ENCODE measurements around the gene NAPG. TPM values are rescaled to one million over a fixed set of nuclear protein-coding genes. Genes with fewer than 3 reads are reported as not detected.

The NAPG gene
- total and polyA plus RNA-seq, 10 donors: 8.9 to 44.8 (median 31.4) TPM

GRCh38 chr18:10579079-10579867 is 53.4 kb downstream of the NAPG start:
- Histone ChIP-seq H3K9me3 (no peaks in the 10 kb centered on the region), H3K27me3 (replicated peaks in 1 of 7) (no peaks in the 10 kb centered on the region), H3K4me1 (no peaks in the 10 kb centered on the region), H3K27ac (no peak overlapping the region), H3K4me3 (no peak overlapping the region), H3K36me3 (no peaks in the 10 kb centered on the region)
- no peak for DNase-seq
- intact Hi-C loops (cut with DNase I; ENCODE audit: low total_unique reads): no loop called here
- 81 to 86% (median 83%) methylated on average over 12 of the region's 12 CpGs for WGBS, 5 donors
- TF ChIP-seq POLR2AphosphoS5 (IDR thresholded peaks at IDR 0.05): no peak
- TF ChIP-seq POLR2A (IDR thresholded peaks at IDR 0.05): no peak
- TF ChIP-seq, protein P1, sequence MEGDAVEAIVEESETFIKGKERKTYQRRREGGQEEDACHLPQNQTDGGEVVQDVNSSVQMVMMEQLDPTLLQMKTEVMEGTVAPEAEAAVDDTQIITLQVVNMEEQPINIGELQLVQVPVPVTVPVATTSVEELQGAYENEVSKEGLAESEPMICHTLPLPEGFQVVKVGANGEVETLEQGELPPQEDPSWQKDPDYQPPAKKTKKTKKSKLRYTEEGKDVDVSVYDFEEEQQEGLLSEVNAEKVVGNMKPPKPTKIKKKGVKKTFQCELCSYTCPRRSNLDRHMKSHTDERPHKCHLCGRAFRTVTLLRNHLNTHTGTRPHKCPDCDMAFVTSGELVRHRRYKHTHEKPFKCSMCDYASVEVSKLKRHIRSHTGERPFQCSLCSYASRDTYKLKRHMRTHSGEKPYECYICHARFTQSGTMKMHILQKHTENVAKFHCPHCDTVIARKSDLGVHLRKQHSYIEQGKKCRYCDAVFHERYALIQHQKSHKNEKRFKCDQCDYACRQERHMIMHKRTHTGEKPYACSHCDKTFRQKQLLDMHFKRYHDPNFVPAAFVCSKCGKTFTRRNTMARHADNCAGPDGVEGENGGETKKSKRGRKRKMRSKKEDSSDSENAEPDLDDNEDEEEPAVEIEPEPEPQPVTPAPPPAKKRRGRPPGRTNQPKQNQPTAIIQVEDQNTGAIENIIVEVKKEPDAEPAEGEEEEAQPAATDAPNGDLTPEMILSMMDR (IDR thresholded peaks at IDR 0.05 in 8 of 11, conservative IDR thresholded peaks at IDR 0.05 in 3 of 11): no peak

GRCh38 chr18:10580215-10580614 is 54.4 kb downstream of the NAPG start:
- TF ChIP-seq POLR2AphosphoS5 (IDR thresholded peaks at IDR 0.05): no peak
- TF ChIP-seq, protein P1 (IDR thresholded peaks at IDR 0.05 in 8 of 11, conservative IDR thresholded peaks at IDR 0.05 in 3 of 11): no peak
- no peak for TF ChIP-seq POLR2A (IDR thresholded peaks at IDR 0.05)
- no peaks in the 10 kb centered on the region for H3K9me3 ChIP-seq
- no peak for DNase-seq
- H3K36me3 ChIP-seq: no peaks in the 10 kb centered on the region
- no peaks in the 10 kb centered on the region for H3K4me1 ChIP-seq
- no peak overlapping the region for H3K4me3 ChIP-seq
- intact Hi-C loops (cut with DNase I; ENCODE audit: low total_unique reads): no loop called here
- 94 to 96% (median 95%) methylated on average over 4 of the region's 4 CpGs for WGBS, 5 donors
- no peak overlapping the region for H3K27ac ChIP-seq
- no peaks in the 10 kb centered on the region for H3K27me3 ChIP-seq (replicated peaks in 1 of 7)

DNA sequence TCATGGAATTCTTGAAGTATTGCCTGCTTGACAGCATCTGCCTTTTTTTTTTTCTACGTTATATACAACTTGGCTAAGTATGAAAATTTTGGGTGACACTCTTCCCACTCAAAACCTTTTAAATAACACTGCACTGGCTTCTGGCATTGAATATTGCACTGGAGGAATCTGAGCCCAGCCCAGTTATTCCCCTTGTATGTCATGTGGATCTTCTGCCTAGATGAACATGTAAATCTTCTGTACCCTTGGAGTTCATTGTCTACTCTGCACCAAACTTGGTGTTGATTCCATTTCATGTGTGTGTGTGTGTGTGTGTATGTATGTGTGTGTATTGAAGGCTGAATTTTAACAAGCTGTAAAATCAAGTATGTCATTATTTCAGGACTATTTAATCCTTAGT is 59.4 kb downstream of the NAPG start:
- 84 to 94% (median 85%) methylated on average over 1 of the region's 1 CpG for WGBS, 5 donors

DNA sequence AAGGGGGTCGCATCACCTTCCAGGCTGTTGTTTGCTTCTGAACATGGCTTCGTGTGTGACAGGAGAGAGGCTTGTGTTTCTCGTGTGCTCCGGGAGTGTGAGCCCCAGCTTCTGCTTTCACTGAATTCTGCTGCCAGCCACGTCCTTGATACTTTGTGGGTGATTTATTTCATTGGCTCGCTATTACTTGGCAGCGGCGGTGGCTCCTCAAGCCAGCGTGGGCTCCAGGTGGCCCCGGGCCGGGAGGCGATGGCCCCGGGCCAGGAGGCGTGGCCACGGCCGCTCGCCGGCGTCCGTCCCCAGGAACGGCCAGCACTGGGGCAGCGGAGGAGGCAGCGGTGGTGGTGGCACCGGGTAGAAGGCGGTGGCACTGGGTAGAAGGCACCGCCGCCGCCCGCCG is 63.1 kb downstream of the NAPG start:
- Histone ChIP-seq H3K27me3 (replicated peaks in 1 of 7) (no peaks in the 10 kb centered on the region), H3K9me3 (no peaks in the 10 kb centered on the region), H3K4me3 (no peak overlapping the region), H3K4me1 (peaks cover 0 to 17% (median 2%) of the 10 kb centered on the region in 6 donors), H3K36me3 (no peaks in the 10 kb centered on the region), H3K27ac (no peak overlapping the region)
- TF ChIP-seq POLR2AphosphoS5 (IDR thresholded peaks at IDR 0.05) (no peak), POLR2A (IDR thresholded peaks at IDR 0.05) (no peak)
- 89 to 96% (median 94%) methylated on average over 23 to 30 of the region's 30 CpGs for WGBS, 5 donors
- intact Hi-C loops (cut with DNase I; ENCODE audit: low total_unique reads): no loop called here
- no peak for DNase-seq

More for the DNA sequence above, 59.4 kb downstream of the NAPG start:
- no peaks in the 10 kb centered on the region for H3K4me1 ChIP-seq
- intact Hi-C loops (cut with DNase I; ENCODE audit: low total_unique reads): no loop called here
- no peak overlapping the region for H3K27ac ChIP-seq
- H3K36me3 ChIP-seq: no peaks in the 10 kb centered on the region
- DNase-seq: no peak
- no peaks in the 10 kb centered on the region for H3K27me3 ChIP-seq (replicated peaks in 1 of 7)
- no peaks in the 10 kb centered on the region for H3K9me3 ChIP-seq
- H3K4me3 ChIP-seq: no peak overlapping the region
- TF ChIP-seq, protein P1 (IDR thresholded peaks at IDR 0.05 in 8 of 11, conservative IDR thresholded peaks at IDR 0.05 in 3 of 11): no peak
- TF ChIP-seq POLR2A (IDR thresholded peaks at IDR 0.05) (no peak), POLR2AphosphoS5 (IDR thresholded peaks at IDR 0.05) (no peak)

All from spleen (tissue), 11 donors.